Motor neuron (in vitro differentiated cells): ENCODE data around the gene HNF4A. TPM values are rescaled to one million over a fixed set of nuclear protein-coding genes. Genes with fewer than 3 reads are reported as not detected.

Experiments
- ATAC-seq, 8 experiments: fragments of 200-7000 bp; cut with Tn5 transposase; replicated peaks in 6 of 8; 2 replicates each; pipeline ENCODE4 v1.8.0; 2021; ENCODE audit warnings: mild to moderate bottlenecking in 8 of 8, moderate library complexity in 8 of 8
- H3K27ac ChIP-seq, 2 donors: fragments of 250-450 bp; sonication (Bioruptor Pico); 2 replicates each; pipeline ENCODE4 v1.9.0; 2021; ENCODE audit warnings: antibody characterized with exemption in 2 of 2, mild to moderate bottlenecking in 2 of 2, moderate library complexity in 1 of 2
- H3K4me1 ChIP-seq, 2 donors: fragments of 250-450 bp; sonication (Bioruptor Pico); replicated peaks in 1 of 2; 2 replicates each; pipeline ENCODE4 v1.6.1; 2021; ENCODE audit warnings: antibody characterized with exemption in 2 of 2, mild to moderate bottlenecking in 2 of 2, moderate library complexity in 1 of 2
- H3K4me3 ChIP-seq, 5 donors: fragments of 250-450 bp; sonication (Bioruptor Pico); 2 replicates each; pipeline ENCODE4 v1.9.0; 2021; ENCODE audit warnings: antibody characterized with exemption in 5 of 5, mild to moderate bottlenecking in 5 of 5, moderate library complexity in 4 of 5
- WGBS, 10 experiments: fragments of 450-650 bp; shearing (Covaris generic); methylation state at CpG; one replicate each; pipeline ENCODE4 v1.0.0; 2022; 5-methylcytosine and 5-hydroxymethylcytosine counted together
- in situ Hi-C, 9 experiments: fragments of 400-800 bp; cut with MboI; loops; one replicate each; pipeline ENCODE4 v1.15.0; 2021; ENCODE audit warnings: low sequenced_read_pairs in 9 of 9, low pct_unique_long_range_greater_than_20kb in 2 of 9; ENCODE audit not compliant: unreplicated experiment in 9 of 9
- total RNA-seq, 8 experiments: library from RNA; unstranded; fragments of 300-600 nt; gene quantifications; 2 replicates each; pipeline versions ENCODE4 v1.2.3 to v1.2.4, GENCODE V29; 2022

Gene HNF4A
- total RNA-seq, 8 experiments from 2014 or later = 0.09 to 0.62 (median 0.17) TPM; not detected in 2

- Histone ChIP-seq H3K27ac (no peak overlapping the region), H3K4me1 (no peaks in the 10 kb centered on the region), H3K4me3 (no peak overlapping the region)
- in situ Hi-C loops = loop anchor here in 1 of 9 experiments (25.0 kb wide), 1 partner anchor 217 kb away; no protein-coding TSS in a partner anchor
- ATAC-seq = no peak
- 14 to 86% (median 61%) methylated on average over 1 to 7 of the region's 11 CpGs; no CpG with 5 or more reads in 2 of the 10 experiments for WGBS, 10 experiments
These were observed 40.2 kb downstream of the HNF4A start for GRCh38 chr20:44395461-44396340.

GRCh38 chr20:44396369-44397130 lies 41.1 kb downstream of the HNF4A start:
- ATAC-seq = no peak

GRCh38 chr20:44398335-44398734 lies 42.8 kb downstream of the HNF4A start:
- no peak overlapping the region for H3K27ac ChIP-seq
- H3K4me3 ChIP-seq = no peak overlapping the region
- no peaks in the 10 kb centered on the region for H3K4me1 ChIP-seq
- in situ Hi-C loops = loop anchor here in 1 of 9 experiments (25.0 kb wide), 1 partner anchor 214 kb away; no protein-coding TSS in a partner anchor
- peak in 5 of 8 experiments; percentile 16 to 97 (median 83) for ATAC-seq
- WGBS, 10 experiments = 10 to 66% (median 55%) methylated on average over 2 of the region's 2 CpGs; no CpG with 5 or more reads in 6 of the 10 experiments

More at GRCh38 chr20:44396369-44397130, 41.1 kb downstream of the HNF4A start:
- 0 to 100% (median 47%) methylated on average over 1 to 7 of the region's 8 CpGs; no CpG with 5 or more reads in 1 of the 10 experiments for WGBS, 10 experiments
- no peak overlapping the region for H3K4me3 ChIP-seq
- in situ Hi-C loops = loop anchor here in 1 of 9 experiments (25.0 kb wide), 1 partner anchor 216 kb away; no protein-coding TSS in a partner anchor
- H3K4me1 ChIP-seq = no peaks in the 10 kb centered on the region
- H3K27ac ChIP-seq = no peak overlapping the region

GRCh38 chr20:44399446-44399845 lies 43.9 kb downstream of the HNF4A start:
- Histone ChIP-seq H3K4me3 (no peak overlapping the region), H3K27ac (no peak overlapping the region), H3K4me1 (no peaks in the 10 kb centered on the region)
- ATAC-seq = no peak
- in situ Hi-C loops = loop anchor here in 1 of 9 experiments (25.0 kb wide), 1 partner anchor 213 kb away; no protein-coding TSS in a partner anchor
- WGBS, 10 experiments = 32 to 91% (median 59%) methylated on average over 1 to 3 of the region's 3 CpGs; no CpG with 5 or more reads in 1 of the 10 experiments

GRCh38 chr20:44400671-44400969 lies 45.1 kb downstream of the HNF4A start:
- H3K4me3 ChIP-seq = no peak overlapping the region
- no peak overlapping the region for H3K27ac ChIP-seq
- no peak for ATAC-seq
- in situ Hi-C loops = no loop called here
- 50 to 70% (median 55%) methylated on average over 2 of the region's 5 CpGs; no CpG with 5 or more reads in 7 of the 10 experiments for WGBS, 10 experiments
- no peaks in the 10 kb centered on the region for H3K4me1 ChIP-seq

- WGBS, 10 experiments = 23 to 100% (median 90%) methylated on average over 1 to 2 of the region's 23 CpGs; no CpG with 5 or more reads in 7 of the 10 experiments
- H3K4me3 ChIP-seq = no peak overlapping the region
- H3K4me1 ChIP-seq = no peaks in the 10 kb centered on the region
- H3K27ac ChIP-seq = no peak overlapping the region
- in situ Hi-C loops = no loop called here
- ATAC-seq = no peak
These were observed 45.7 kb downstream of the HNF4A start for GRCh38 chr20:44400970-44401769.

GRCh38 chr20:44401770-44402390 lies 46.4 kb downstream of the HNF4A start:
- in situ Hi-C loops = no loop called here
- no peak overlapping the region for H3K4me3 ChIP-seq
- 59 to 90% (median 80%) methylated on average over 5 to 11 of the region's 17 CpGs; no CpG with 5 or more reads in 4 of the 10 experiments for WGBS, 10 experiments
- no peaks in the 10 kb centered on the region for H3K4me1 ChIP-seq
- ATAC-seq = no peak
- H3K27ac ChIP-seq = no peak overlapping the region

GRCh38 chr20:44402391-44403193 lies 47.1 kb downstream of the HNF4A start:
- H3K4me1 ChIP-seq = no peaks in the 10 kb centered on the region
- no peak overlapping the region for H3K4me3 ChIP-seq
- no peak for ATAC-seq
- in situ Hi-C loops = no loop called here
- WGBS, 10 experiments = 42 to 100% (median 77%) methylated on average over 1 to 12 of the region's 18 CpGs; no CpG with 5 or more reads in 4 of the 10 experiments
- no peak overlapping the region for H3K27ac ChIP-seq

GRCh38 chr20:44403194-44404112 lies 48.0 kb downstream of the HNF4A start:
- Histone ChIP-seq H3K27ac (no peak overlapping the region), H3K4me1 (no peaks in the 10 kb centered on the region), H3K4me3 (no peak overlapping the region)
- WGBS, 10 experiments = 40 to 80% (median 70%) methylated on average over 1 to 2 of the region's 11 CpGs; no CpG with 5 or more reads in 6 of the 10 experiments
- in situ Hi-C loops = no loop called here
- no peak for ATAC-seq

GRCh38 chr20:44404204-44405181 lies 49.0 kb downstream of the HNF4A start:
- Histone ChIP-seq H3K4me1 (no peaks in the 10 kb centered on the region), H3K4me3 (no peak overlapping the region), H3K27ac (no peak overlapping the region)
- in situ Hi-C loops = no loop called here
- 69 to 91% (median 87%) methylated on average over 3 to 10 of the region's 21 CpGs; no CpG with 5 or more reads in 3 of the 10 experiments for WGBS, 10 experiments
- no peak for ATAC-seq
